MM.1S (cell line): ENCODE results near the gene GSTA4.

Experiments
- EZH2 ChIP-seq: fragments of 300-600 bp; sonication (generic); optimal IDR thresholded peaks from 2 replicates; pipeline ENCODE3; 2017; ENCODE audit warnings: low read depth, mild to moderate bottlenecking, antibody characterized with exemption, low read length, mixed read lengths
- TF ChIP-seq, protein P1 (sequence below): fragments of 300-600 bp; sonication (generic); IDR thresholded peaks from 2 replicates; pipeline ENCODE4 v1.5.1; 2016; ENCODE audit warnings: antibody characterized with exemption, low read length, mixed read lengths

DNA sequence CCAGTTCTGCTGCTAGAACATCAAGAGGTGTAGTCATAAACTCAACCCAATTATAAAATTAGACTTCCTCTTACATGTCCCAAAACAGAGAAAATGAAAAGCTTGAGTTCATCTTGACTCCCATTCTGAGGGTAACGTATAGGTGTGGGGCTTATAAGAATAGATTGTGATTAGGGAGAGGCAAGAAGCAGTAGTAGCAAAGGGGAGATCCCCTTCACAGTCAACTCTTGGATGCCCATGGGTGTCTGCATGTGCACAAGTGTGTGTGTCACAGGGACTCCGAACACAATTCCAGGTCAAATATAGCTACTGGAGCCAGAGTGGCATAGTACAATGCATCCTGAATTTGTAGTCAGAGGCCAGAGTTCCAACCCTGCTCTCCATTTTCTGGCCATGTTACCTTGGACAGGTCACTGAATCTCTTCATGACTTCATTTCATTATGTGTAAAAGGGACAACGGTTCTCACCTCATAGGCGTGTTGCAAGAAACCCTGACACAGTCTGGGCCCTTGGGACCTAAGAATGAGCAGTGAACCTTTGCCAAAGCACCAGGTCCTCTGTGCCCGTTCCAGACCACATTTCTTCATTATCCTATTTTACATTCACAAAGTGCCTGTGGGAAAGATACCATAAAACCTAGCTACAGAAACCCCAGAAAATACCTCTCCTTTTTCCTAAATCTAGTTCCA lies 11.8 kb downstream of the GSTA4 start:
- TF ChIP-seq, protein P1, sequence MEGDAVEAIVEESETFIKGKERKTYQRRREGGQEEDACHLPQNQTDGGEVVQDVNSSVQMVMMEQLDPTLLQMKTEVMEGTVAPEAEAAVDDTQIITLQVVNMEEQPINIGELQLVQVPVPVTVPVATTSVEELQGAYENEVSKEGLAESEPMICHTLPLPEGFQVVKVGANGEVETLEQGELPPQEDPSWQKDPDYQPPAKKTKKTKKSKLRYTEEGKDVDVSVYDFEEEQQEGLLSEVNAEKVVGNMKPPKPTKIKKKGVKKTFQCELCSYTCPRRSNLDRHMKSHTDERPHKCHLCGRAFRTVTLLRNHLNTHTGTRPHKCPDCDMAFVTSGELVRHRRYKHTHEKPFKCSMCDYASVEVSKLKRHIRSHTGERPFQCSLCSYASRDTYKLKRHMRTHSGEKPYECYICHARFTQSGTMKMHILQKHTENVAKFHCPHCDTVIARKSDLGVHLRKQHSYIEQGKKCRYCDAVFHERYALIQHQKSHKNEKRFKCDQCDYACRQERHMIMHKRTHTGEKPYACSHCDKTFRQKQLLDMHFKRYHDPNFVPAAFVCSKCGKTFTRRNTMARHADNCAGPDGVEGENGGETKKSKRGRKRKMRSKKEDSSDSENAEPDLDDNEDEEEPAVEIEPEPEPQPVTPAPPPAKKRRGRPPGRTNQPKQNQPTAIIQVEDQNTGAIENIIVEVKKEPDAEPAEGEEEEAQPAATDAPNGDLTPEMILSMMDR: no peak
- no peak for TF ChIP-seq EZH2
